Retinal pigment epithelial cell (primary cell): Measurements from ENCODE around the gene COMMD6.
A peak's percentile ranks its signal among the peaks of the same experiment; 100 is the strongest.

Source experiments
- DNase-seq: peaks from one replicate; pipeline ENCODE4 v3.0.0-alpha.2; 2010; ENCODE audit warnings: low read depth
- H3K4me3 ChIP-seq: 2 replicates; pipeline ENCODE4 v1.5.1; 2011; ENCODE audit warnings: mild to moderate bottlenecking, low read length, control low read depth, moderate library complexity
- TF ChIP-seq, protein P1 (sequence below): conservative IDR thresholded peaks from 2 replicates; pipeline ENCODE4 v1.5.1; 2011; ENCODE audit warnings: low read depth, low read length, control low read depth, inconsistent platforms

Gene COMMD6

GRCh38 chr13:75482820-75483079 lies 54.9 kb downstream of the COMMD6 start:
- DNase-seq = no peak
- TF ChIP-seq, protein P1, sequence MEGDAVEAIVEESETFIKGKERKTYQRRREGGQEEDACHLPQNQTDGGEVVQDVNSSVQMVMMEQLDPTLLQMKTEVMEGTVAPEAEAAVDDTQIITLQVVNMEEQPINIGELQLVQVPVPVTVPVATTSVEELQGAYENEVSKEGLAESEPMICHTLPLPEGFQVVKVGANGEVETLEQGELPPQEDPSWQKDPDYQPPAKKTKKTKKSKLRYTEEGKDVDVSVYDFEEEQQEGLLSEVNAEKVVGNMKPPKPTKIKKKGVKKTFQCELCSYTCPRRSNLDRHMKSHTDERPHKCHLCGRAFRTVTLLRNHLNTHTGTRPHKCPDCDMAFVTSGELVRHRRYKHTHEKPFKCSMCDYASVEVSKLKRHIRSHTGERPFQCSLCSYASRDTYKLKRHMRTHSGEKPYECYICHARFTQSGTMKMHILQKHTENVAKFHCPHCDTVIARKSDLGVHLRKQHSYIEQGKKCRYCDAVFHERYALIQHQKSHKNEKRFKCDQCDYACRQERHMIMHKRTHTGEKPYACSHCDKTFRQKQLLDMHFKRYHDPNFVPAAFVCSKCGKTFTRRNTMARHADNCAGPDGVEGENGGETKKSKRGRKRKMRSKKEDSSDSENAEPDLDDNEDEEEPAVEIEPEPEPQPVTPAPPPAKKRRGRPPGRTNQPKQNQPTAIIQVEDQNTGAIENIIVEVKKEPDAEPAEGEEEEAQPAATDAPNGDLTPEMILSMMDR = no peak
- peak overlapping the region; percentile 69 for H3K4me3 ChIP-seq

DNA sequence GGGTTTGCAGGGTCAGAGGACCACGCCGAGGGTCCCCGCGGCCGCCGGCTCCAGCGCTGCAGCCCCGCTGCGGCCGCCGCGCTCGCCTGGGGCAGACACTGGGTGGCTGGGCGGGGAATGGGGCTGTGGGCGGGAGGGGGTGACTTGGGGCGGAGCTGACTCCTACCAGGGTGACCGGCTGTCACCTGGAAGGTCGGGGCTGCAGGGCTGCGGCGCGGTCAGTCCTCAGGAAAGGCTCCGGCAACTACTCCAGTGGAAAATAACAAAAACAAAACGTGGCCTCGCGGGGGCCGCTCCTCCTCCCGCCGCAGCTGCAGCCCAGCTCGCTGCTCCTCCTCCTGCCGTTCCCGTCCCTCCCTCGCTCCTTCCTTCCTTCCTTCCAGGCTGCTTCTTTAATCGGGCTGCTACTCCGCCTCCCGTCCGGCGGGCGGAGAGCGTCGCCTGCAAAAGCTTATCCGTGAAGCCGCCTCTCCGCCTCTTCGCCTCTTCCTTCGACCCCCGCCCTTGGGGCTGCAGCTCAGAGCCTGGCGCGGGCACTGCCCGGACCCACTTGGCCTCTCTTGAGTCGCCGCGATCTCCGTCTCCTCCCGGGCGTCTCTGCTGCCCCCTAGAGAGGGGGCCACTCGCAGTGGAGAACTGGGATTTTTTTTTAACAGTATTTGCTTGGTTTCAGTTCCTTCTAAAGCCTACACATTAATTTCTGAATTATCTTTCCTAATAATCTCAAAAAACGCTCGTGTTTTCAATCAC lies 55.4 kb downstream of the COMMD6 start, which contains the start of gene TBC1D4:
Gene TBC1D4 (minus strand): TSS at position 100 of the 750 bp plus-strand sequence. CDS start 402 bp downstream, outside the sequence.
- peak; percentile 75 for DNase-seq
- TF ChIP-seq, protein P1 = peak; percentile 82
- H3K4me3 ChIP-seq = peak within 1 kb of the TSS; percentile 69

- TF ChIP-seq, protein P1 = no peak
- peak overlapping the region; percentile 69 for H3K4me3 ChIP-seq
- DNase-seq = no peak
Measured at GRCh38 chr13:75481176-75482069, 56.2 kb downstream of the COMMD6 start.

GRCh38 chr13:75480671-75481175 lies 56.9 kb downstream of the COMMD6 start:
- DNase-seq = no peak
- peak overlapping the region; percentile 69 for H3K4me3 ChIP-seq
- TF ChIP-seq, protein P1 = no peak

DNA sequence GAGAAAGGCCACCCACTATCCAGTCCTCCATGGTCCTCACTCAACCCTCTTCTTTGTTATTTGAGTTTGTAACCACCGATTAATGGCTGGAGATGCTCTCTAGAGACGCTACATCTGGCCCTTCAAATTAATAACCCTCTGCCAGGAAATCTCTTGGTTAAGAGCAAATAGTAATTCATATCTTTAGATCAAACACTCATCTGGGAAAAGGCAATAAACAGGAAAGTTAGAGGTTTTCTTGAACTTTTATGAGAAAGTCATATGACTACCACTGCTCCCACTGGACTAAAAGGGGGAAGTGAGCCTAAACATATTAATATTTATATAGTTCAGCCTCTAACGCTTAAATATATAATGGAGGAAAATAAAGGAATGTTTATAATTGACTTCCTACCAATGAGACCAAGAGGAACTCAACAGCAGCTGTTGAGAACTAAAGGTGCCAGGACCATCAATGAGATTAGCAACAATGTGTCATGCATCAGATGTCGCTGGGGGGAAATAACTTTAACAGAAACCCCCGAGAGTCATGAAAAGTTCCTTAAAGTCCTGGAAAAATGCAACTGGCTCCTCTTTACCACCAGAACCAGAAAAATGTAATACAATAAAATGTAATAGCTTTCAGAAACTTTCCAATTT lies 58.4 kb downstream of the COMMD6 start:
- H3K4me3 ChIP-seq = no peak overlapping the region
- DNase-seq = no peak
- TF ChIP-seq, protein P1 = no peak

GRCh38 chr13:75478659-75479058 lies 59.0 kb downstream of the COMMD6 start:
- H3K4me3 ChIP-seq = no peak overlapping the region
- TF ChIP-seq, protein P1 = no peak
- no peak for DNase-seq
